T-cell (primary cell): Measurements from ENCODE around the gene RTP3. TPM values are rescaled to one million over a fixed set of nuclear protein-coding genes. Genes with fewer than 3 reads are reported as not detected.

Experiments used
- ATAC-seq, 4 experiments: fragments of 200-7000 bp in 3 of 4; fragments of 150-1000 bp in 1 of 4; cut with Tn5 transposase; replicated peaks in 1 of 4; 1 replicate in 3 of 4; 2 replicates in 1 of 4; pipeline ENCODE4 v1.10.0; 2021; ENCODE audit warnings: moderate library complexity in 3 of 4, mild to moderate bottlenecking in 2 of 4, moderate number of reproducible peaks in 1 of 4
- CTCF ChIA-PET, 2 donors: fragments of 300-600 bp; sonication (Branson Sonifier 250); formaldehyde crosslinking; loops; one replicate each; lab custom pipeline; 2022; ENCODE audit warnings: antibody characterized with exemption in 2 of 2; lab: Charles Lee
- POLR2A ChIA-PET, 2 donors: fragments of 300-600 bp; sonication (Branson Sonifier 250); formaldehyde crosslinking; loops; one replicate each; lab custom pipeline; 2022; ENCODE audit warnings: antibody characterized with exemption in 2 of 2; lab: Charles Lee
- DNase-seq, 35 experiments: peaks; one replicate each; pipeline versions ENCODE4 v3.0.0 to v3.0.0-alpha.2; 2013 to 2023
- H3K27ac ChIP-seq: one replicate; pipeline ENCODE4 v1.5.1; 2013; ENCODE audit warnings: low read length
- H3K27me3 ChIP-seq, 2 experiments: replicated peaks in 1 of 2; 1 replicate in 1 of 2; 2 replicates in 1 of 2; pipeline versions ENCODE4 v1.6.1 to v1.7.0; 2013; ENCODE audit warnings: low read length in 1 of 2, mixed read lengths in 1 of 2; ENCODE audit not compliant: control insufficient read depth in 2 of 2, insufficient read depth in 2 of 2; ENCODE audit errors: extremely low read depth in 1 of 2
- H3K36me3 ChIP-seq, 2 donors: 1 replicate in 1 of 2; 2 replicates in 1 of 2; pipeline versions ENCODE4 v1.6.1 to v1.7.0; 2013; ENCODE audit warnings: low read length in 1 of 2; ENCODE audit not compliant: control insufficient read depth in 2 of 2, insufficient read depth in 1 of 2; ENCODE audit errors: extremely low read depth in 1 of 2
- H3K4me1 ChIP-seq, 2 experiments: 1 replicate in 1 of 2; 2 replicates in 1 of 2; pipeline versions ENCODE4 v1.6.1 to v1.7.0; 2013; ENCODE audit warnings: low read length in 2 of 2, mixed read lengths in 1 of 2; ENCODE audit not compliant: insufficient read depth in 2 of 2, control insufficient read depth in 1 of 2; ENCODE audit errors: extremely low read depth in 1 of 2
- H3K4me3 ChIP-seq, 2 donors: 1 replicate in 1 of 2; 2 replicates in 1 of 2; pipeline versions ENCODE4 v1.5.1 to v1.7.0; 2013; ENCODE audit warnings: mild to moderate bottlenecking in 2 of 2, low read length in 1 of 2, moderate library complexity in 1 of 2; ENCODE audit not compliant: control insufficient read depth in 1 of 2; ENCODE audit errors: extremely low read depth in 1 of 2
- H3K9me3 ChIP-seq: 2 replicates; pipeline ENCODE4 v1.7.0; 2013
- H3K27ac Mint-ChIP-seq, 2 donors: one replicate each; pipeline ENCODE4 v1.8.0; 2020 to 2021; ENCODE audit warnings: mild to moderate bottlenecking in 2 of 2, mixed read lengths in 2 of 2
- H3K27me3 Mint-ChIP-seq, 2 donors: one replicate each; pipeline ENCODE4 v1.8.0; 2021 to 2022; ENCODE audit warnings: mixed read lengths in 2 of 2
- H3K36me3 Mint-ChIP-seq: one replicate; pipeline ENCODE4 v1.8.0; 2021; ENCODE audit warnings: mixed read lengths
- H3K4me1 Mint-ChIP-seq, 3 donors: one replicate each; pipeline ENCODE4 v1.8.0; 2020 to 2022; ENCODE audit warnings: mixed read lengths in 3 of 3, mild to moderate bottlenecking in 1 of 3
- H3K4me3 Mint-ChIP-seq, 3 donors: one replicate each; pipeline ENCODE4 v1.8.0; 2020 to 2022; ENCODE audit warnings: mild to moderate bottlenecking in 3 of 3, mixed read lengths in 3 of 3, moderate library complexity in 3 of 3
- H3K9me3 Mint-ChIP-seq, 3 donors: one replicate each; pipeline ENCODE4 v1.8.0; 2020 to 2022; ENCODE audit warnings: mixed read lengths in 3 of 3
- WGBS: methylation state at CpG from one replicate; pipeline ENCODE4 v1.1.5; 2013; ENCODE audit warnings: missing lambda C conversion rate; ENCODE audit not compliant: insufficient coverage; 5-methylcytosine and 5-hydroxymethylcytosine counted together
- total RNA-seq, 35 experiments: library from RNA in 6 of 35; stranded (reverse) in 6 of 35; fragments of 120-200 nt in 1 of 35; gene quantifications; one replicate each; pipeline versions ENCODE4 v1.2.1 to v1.2.4 and lab custom pipeline; 2013 to 2026

The RTP3 gene
- total RNA-seq, 5 donors from 2014 or later (not counting 1 experiment from before 2014, with no cell fraction given), result not detected

DNA sequence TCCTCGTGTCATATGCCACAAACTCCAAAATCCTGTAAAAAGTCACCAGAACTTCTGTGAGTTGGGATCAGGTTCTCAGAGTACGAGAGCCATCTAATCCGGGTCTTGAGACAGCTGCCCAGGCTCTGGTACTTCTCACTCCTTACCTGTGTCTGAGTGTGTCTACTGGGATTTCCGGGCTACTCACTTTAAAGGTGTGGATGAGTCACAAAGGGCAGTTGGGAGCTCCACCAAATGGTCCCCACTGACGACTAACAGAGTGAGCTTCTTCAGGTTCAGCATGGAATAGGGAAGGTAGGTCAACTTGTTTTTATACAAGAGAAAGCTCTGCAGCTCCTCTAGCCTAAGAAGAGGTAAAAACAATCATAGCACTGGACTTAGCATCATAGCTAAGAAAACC lies 29.5 kb downstream of the RTP3 start:
- no peak overlapping the region for H3K27ac Mint-ChIP-seq
- Histone ChIP-seq H3K9me3 (no peaks in the 10 kb centered on the region), H3K27ac (no peak overlapping the region), H3K4me1 (no peaks in the 10 kb centered on the region), H3K27me3 (no peaks in the 10 kb centered on the region), H3K36me3 (no peaks in the 10 kb centered on the region), H3K4me3 (no peak overlapping the region)
- ATAC-seq (no peak), DNase-seq (no peak)
- POLR2A ChIA-PET, result interaction anchor here in 1 of 2 donors (0.7 kb wide), 1 partner anchor 11 kb away, joined by 8 read pairs; no protein-coding TSS in a partner anchor
- no peaks in the 10 kb centered on the region for H3K9me3 Mint-ChIP-seq
- CTCF ChIA-PET, result no interaction called here
- no peaks in the 10 kb centered on the region for H3K4me1 Mint-ChIP-seq
- no CpG with 5 or more reads among the region's 5 CpGs for WGBS
- H3K27me3 Mint-ChIP-seq, result no peaks in the 10 kb centered on the region
- no peaks in the 10 kb centered on the region for H3K36me3 Mint-ChIP-seq
- no peak overlapping the region for H3K4me3 Mint-ChIP-seq

DNA sequence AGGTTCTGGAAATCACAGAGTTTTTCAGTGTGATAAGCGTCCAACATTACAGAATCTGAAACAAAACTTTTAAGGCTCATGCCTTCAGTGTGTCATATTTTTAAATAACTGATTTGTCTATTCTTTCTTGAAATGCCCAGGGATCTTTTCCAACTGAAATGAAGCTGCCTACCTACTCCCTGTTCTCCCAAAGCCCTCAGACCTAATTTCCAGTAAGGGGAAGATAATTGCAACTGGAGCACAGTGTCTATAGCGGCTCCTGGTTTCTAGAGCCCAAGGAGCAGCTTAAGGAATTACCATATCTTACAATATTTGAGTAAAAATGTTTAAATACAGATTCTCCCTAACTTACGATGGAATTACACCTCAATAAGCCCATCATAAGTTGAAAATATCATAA lies 35.3 kb downstream of the RTP3 start:
- peaks cover 30 to 40% (median 38%) of the 10 kb centered on the region in 3 donors for H3K4me1 Mint-ChIP-seq
- no peaks in the 10 kb centered on the region for H3K36me3 ChIP-seq
- H3K27ac ChIP-seq, result no peak overlapping the region
- no peak for DNase-seq
- H3K27ac Mint-ChIP-seq, result no peak overlapping the region
- ChIA-PET POLR2A (no interaction called here), CTCF (interaction anchor here in 1 of 2 donors (0.6 kb wide), 1 partner anchor 19 kb away, joined by 3 read pairs; no protein-coding TSS in a partner anchor)
- no peak overlapping the region for H3K4me3 Mint-ChIP-seq
- H3K36me3 Mint-ChIP-seq, result no peaks in the 10 kb centered on the region
- H3K27me3 ChIP-seq, result no peaks in the 10 kb centered on the region
- no peak overlapping the region for H3K4me3 ChIP-seq
- ATAC-seq, result no peak
- peaks cover 9 to 11% of the 10 kb centered on the region in 2 experiments for H3K4me1 ChIP-seq
- H3K9me3 Mint-ChIP-seq, result no peaks in the 10 kb centered on the region
- no peaks in the 10 kb centered on the region for H3K9me3 ChIP-seq
- WGBS, result no CpG with 5 or more reads among the region's 3 CpGs
- H3K27me3 Mint-ChIP-seq, result no peaks in the 10 kb centered on the region

DNA sequence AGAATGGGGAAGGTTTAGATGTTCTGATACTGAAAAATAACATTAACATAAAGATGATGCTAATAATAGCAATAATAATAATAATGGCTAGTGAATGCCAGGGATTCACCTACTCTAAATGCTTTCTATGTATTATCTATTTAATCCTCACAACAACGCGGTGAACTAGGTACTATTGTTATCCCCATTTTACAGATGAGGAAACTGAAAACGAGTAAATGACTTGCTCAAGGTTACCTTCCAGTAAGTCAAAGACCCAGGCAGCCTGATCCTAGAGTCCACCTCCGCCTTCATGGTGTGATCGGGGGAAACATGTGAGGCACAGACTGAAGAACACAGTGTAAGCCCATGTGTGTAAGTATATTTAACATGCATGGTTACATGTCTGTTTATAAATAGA lies 38.0 kb downstream of the RTP3 start:
- Histone ChIP-seq H3K9me3 (no peaks in the 10 kb centered on the region), H3K4me3 (no peak overlapping the region), H3K27me3 (no peaks in the 10 kb centered on the region), H3K36me3 (no peaks in the 10 kb centered on the region), H3K4me1 (peaks cover 27 to 33% of the 10 kb centered on the region in 2 experiments), H3K27ac (no peak overlapping the region)
- CTCF ChIA-PET, result no interaction called here
- DNase-seq (no peak), ATAC-seq (no peak)
- POLR2A ChIA-PET, result no interaction called here
- peak overlapping the region in 1 of 2 donors; percentile 16 for H3K27ac Mint-ChIP-seq
- H3K9me3 Mint-ChIP-seq, result no peaks in the 10 kb centered on the region
- H3K4me1 Mint-ChIP-seq, result peaks cover 57 to 66% (median 57%) of the 10 kb centered on the region in 3 donors
- H3K27me3 Mint-ChIP-seq, result no peaks in the 10 kb centered on the region
- no peak overlapping the region for H3K4me3 Mint-ChIP-seq
- WGBS, result 95% methylated on average over 2 of the region's 5 CpGs
- H3K36me3 Mint-ChIP-seq, result no peaks in the 10 kb centered on the region

DNA sequence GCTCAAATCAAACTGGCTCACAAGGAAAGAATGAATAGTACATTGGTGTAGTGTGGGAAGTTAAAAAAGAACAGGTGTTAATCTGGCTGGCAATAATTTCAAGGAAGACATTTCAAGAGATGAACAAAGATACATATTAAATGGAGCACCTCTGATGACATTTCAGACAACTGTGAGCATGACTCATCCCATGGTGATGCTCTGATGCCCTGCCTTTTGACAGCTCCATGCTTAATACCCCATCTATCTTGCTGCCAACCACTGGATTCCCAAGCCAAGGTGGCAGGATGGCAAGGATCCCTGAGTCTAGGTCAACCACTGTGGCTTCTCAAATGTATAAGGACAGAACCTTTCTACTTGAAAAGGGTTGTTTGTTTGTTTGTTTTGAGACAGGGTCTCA lies 39.0 kb downstream of the RTP3 start:
- Mint-ChIP-seq H3K27ac (peak overlapping the region in 1 of 2 donors; percentile 57), H3K9me3 (no peaks in the 10 kb centered on the region), H3K4me3 (no peak overlapping the region), H3K4me1 (peaks cover 63 to 73% (median 63%) of the 10 kb centered on the region in 3 donors), H3K36me3 (no peaks in the 10 kb centered on the region), H3K27me3 (no peaks in the 10 kb centered on the region)
- CTCF ChIA-PET, result interaction anchor here in 1 of 2 donors (1.4 kb wide), 1 partner anchor 22 kb away, joined by 4 read pairs; no protein-coding TSS in a partner anchor
- POLR2A ChIA-PET, result interaction anchor here in 1 of 2 donors (0.5 kb wide), 1 partner anchor 14 kb away, joined by 3 read pairs; no protein-coding TSS in a partner anchor
- ATAC-seq (no peak), DNase-seq (peak in 1 of 35 experiments; percentile 20)
- Histone ChIP-seq H3K4me3 (no peak overlapping the region), H3K36me3 (no peaks in the 10 kb centered on the region), H3K4me1 (peaks cover 29 to 37% of the 10 kb centered on the region in 2 experiments), H3K27me3 (no peaks in the 10 kb centered on the region), H3K27ac (no peak overlapping the region), H3K9me3 (no peaks in the 10 kb centered on the region)

DNA sequence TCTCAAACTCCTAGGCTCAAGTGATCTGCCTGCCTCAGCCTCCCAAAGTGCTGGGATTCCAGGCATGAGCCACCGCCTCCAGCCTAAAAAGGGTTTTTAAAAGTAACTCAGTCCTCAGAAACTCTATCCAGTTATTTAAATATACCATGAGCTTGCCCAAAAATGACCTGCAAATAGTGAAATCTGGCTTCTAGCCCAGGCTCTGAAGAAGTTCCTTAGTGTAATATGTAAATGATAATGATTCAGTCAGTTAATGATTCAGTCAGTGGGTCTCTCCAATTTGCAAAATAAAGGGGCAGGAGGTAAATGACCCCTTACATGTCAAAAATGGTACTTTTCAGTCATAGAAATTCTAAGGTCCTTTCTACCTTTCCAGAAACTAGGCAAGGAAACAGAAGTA lies 39.5 kb downstream of the RTP3 start:
- CTCF ChIA-PET, result interaction anchor here (1.0 to 2.4 kb wide), 4 partner anchors 21 to 48 kb away, joined by 3 to 48 read pairs (median 6); partner anchors contain the start of gene RTP3 (in 1 of the 2)
- Histone ChIP-seq H3K36me3 (no peaks in the 10 kb centered on the region), H3K4me1 (peaks cover 34 to 41% of the 10 kb centered on the region in 2 experiments), H3K4me3 (no peak overlapping the region), H3K27me3 (no peaks in the 10 kb centered on the region), H3K9me3 (no peaks in the 10 kb centered on the region), H3K27ac (no peak overlapping the region)
- Mint-ChIP-seq H3K36me3 (no peaks in the 10 kb centered on the region), H3K9me3 (no peaks in the 10 kb centered on the region), H3K4me3 (peak overlapping the region in 1 of 3 donors; percentile 62), H3K27ac (peak overlapping the region in 1 of 2 donors; percentile 91), H3K27me3 (no peaks in the 10 kb centered on the region), H3K4me1 (peaks cover 68 to 79% (median 69%) of the 10 kb centered on the region in 3 donors)
- DNase-seq, result no peak
- POLR2A ChIA-PET, result interaction anchor here in 1 of 2 donors (0.5 to 0.6 kb wide), 2 partner anchors 10 to 15 kb away, joined by 3 to 8 read pairs; no protein-coding TSS in a partner anchor
- ATAC-seq, result no peak
- WGBS, result 100% methylated on average over 1 of the region's 1 CpG

DNA sequence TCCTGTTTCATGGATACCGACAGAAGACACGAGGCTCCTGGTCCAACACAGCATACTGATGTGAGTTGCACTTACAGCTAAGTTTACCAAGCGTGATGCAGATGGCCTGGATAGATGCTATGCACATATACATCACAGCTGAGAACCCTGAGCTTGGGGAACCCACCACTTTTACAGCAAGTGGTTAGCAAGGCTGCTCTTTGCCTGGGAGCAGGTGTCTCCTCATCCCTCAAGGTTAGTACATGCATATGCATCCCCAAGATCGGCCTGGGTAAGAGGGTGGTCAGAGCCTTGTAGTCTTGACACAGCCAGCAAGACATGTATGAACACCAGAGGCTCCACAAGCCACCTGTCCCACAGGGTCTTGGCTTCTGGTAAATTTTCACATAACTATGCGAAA lies 40.0 kb downstream of the RTP3 start:
- H3K4me3 Mint-ChIP-seq, result peak overlapping the region; percentile 60 to 62 (median 62)
- no peak for ATAC-seq
- peak overlapping the region; percentile 90 to 91 for H3K27ac Mint-ChIP-seq
- no peaks in the 10 kb centered on the region for H3K36me3 ChIP-seq
- ChIA-PET CTCF (interaction anchor here (1.0 to 2.4 kb wide), 4 partner anchors 20 to 49 kb away, joined by 3 to 48 read pairs (median 6); partner anchors contain the start of gene RTP3 (in 1 of the 2)), POLR2A (interaction anchor here in 1 of 2 donors (0.6 kb wide), 1 partner anchor 11 kb away, joined by 8 read pairs; no protein-coding TSS in a partner anchor)
- no peaks in the 10 kb centered on the region for H3K27me3 ChIP-seq
- H3K27ac ChIP-seq, result no peak overlapping the region
- no peaks in the 10 kb centered on the region for H3K27me3 Mint-ChIP-seq
- H3K4me1 ChIP-seq, result peaks cover 35 to 43% of the 10 kb centered on the region in 2 experiments
- no peak overlapping the region for H3K4me3 ChIP-seq
- no peaks in the 10 kb centered on the region for H3K9me3 ChIP-seq
- WGBS, result 100% methylated on average over 3 of the region's 5 CpGs
- no peaks in the 10 kb centered on the region for H3K9me3 Mint-ChIP-seq
- peaks cover 69 to 80% (median 71%) of the 10 kb centered on the region in 3 donors for H3K4me1 Mint-ChIP-seq
- H3K36me3 Mint-ChIP-seq, result no peaks in the 10 kb centered on the region
- no peak for DNase-seq
